ENCODE results near the gene CLNK.

Gene CLNK

GRCh38 chr4:10593130-10593529 is 91.4 kb downstream of the CLNK start:
- H3K27ac ChIP-seq, result no peak overlapping the region
- TF ChIP-seq, protein P1, sequence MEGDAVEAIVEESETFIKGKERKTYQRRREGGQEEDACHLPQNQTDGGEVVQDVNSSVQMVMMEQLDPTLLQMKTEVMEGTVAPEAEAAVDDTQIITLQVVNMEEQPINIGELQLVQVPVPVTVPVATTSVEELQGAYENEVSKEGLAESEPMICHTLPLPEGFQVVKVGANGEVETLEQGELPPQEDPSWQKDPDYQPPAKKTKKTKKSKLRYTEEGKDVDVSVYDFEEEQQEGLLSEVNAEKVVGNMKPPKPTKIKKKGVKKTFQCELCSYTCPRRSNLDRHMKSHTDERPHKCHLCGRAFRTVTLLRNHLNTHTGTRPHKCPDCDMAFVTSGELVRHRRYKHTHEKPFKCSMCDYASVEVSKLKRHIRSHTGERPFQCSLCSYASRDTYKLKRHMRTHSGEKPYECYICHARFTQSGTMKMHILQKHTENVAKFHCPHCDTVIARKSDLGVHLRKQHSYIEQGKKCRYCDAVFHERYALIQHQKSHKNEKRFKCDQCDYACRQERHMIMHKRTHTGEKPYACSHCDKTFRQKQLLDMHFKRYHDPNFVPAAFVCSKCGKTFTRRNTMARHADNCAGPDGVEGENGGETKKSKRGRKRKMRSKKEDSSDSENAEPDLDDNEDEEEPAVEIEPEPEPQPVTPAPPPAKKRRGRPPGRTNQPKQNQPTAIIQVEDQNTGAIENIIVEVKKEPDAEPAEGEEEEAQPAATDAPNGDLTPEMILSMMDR (IDR thresholded peaks at IDR 0.05), result peak; percentile 34
- TF ChIP-seq ZFX (IDR thresholded peaks at IDR 0.05; ENCODE audit: borderline replicate concordance), result no peak

GRCh38 chr4:10590896-10591295 is 93.7 kb downstream of the CLNK start:
- H3K27ac ChIP-seq, result no peak overlapping the region
- TF ChIP-seq ZFX (IDR thresholded peaks at IDR 0.05; ENCODE audit: borderline replicate concordance), result no peak
- TF ChIP-seq, protein P1 (IDR thresholded peaks at IDR 0.05), result no peak

DNA sequence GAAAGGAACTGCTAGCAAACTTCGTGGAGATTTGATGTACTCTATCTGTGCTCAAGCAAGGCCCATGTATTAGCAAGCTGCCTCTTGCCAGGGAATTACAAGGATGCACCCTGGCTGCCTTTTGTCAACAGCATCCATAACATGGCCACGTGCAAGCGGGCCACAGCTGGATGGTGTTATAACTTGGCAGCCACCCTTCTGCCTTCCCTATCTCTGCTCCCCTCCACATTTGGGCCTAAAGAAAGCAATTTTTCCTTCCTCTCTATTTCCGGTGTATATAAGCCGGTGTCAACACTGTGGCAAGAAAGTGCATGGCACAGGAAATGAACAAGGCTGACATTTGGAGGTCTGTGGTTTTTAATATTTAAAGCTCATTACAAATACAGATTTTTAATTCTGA is 94.8 kb downstream of the CLNK start:
- no peak overlapping the region for H3K27ac ChIP-seq

GRCh38 chr4:10589321-10589720 is 95.2 kb downstream of the CLNK start:
- no peak overlapping the region for H3K27ac ChIP-seq
- TF ChIP-seq ZFX (IDR thresholded peaks at IDR 0.05; ENCODE audit: borderline replicate concordance), result no peak
- TF ChIP-seq, protein P1 (IDR thresholded peaks at IDR 0.05), result no peak

More for the DNA sequence above, 94.8 kb downstream of the CLNK start:
- TF ChIP-seq ZFX (IDR thresholded peaks at IDR 0.05; ENCODE audit: borderline replicate concordance), result no peak
- TF ChIP-seq, protein P1 (IDR thresholded peaks at IDR 0.05), result no peak

DNA sequence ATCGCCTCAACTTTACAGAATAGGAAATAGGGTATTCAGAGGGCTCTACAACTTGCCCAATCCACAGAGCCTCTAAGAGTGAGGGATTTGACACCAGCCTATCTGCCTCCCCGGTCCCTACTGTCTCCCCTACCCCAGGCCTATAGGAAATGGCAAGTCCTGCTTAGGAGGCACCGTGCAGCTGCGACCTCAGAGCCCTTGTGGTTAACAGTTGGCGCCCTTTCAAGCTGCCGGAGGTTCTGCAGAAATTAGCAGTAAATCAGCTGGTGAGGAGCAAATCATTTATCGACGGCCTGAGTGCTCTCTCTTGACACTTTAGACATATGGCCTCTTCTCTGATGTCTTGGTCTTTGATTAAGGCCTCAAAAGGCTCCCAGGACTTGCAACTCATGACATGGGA is 96.9 kb downstream of the CLNK start:
- TF ChIP-seq, protein P1 (IDR thresholded peaks at IDR 0.05), result no peak
- no peak for TF ChIP-seq ZFX (IDR thresholded peaks at IDR 0.05; ENCODE audit: borderline replicate concordance)
- H3K27ac ChIP-seq, result no peak overlapping the region

DNA sequence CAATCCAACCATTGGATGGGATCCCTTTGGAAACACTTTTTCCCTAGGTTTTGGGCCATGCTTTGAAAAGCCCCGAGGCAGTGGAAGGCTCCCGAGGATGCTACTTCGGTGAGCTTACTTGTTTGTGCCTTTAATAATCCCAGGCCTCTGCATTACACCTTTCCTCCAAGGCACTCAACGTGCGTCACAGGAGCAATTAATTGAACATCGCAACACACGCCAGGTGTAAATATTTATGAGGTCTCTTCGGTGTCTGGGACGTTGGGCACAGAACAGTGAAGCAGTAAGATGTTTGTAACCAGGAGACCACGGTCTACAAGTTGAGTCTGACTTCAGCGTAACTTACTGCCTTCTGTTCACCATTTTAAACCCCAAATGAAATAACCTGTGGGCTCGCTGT is 97.3 kb downstream of the CLNK start:
- H3K27ac ChIP-seq, result no peak overlapping the region
- TF ChIP-seq, protein P1 (IDR thresholded peaks at IDR 0.05), result no peak
- no peak for TF ChIP-seq ZFX (IDR thresholded peaks at IDR 0.05; ENCODE audit: borderline replicate concordance)

- no peak overlapping the region for H3K27ac ChIP-seq
- no peak for TF ChIP-seq ZFX (IDR thresholded peaks at IDR 0.05; ENCODE audit: borderline replicate concordance)
- TF ChIP-seq, protein P1 (IDR thresholded peaks at IDR 0.05), result no peak
Observed at GRCh38 chr4:10584042-10584441, 100.5 kb downstream of the CLNK start.

Measured in 22Rv1 (cell line).